ENCODE results near the gene OLFML3. TPM values are rescaled to one million over a fixed set of nuclear protein-coding genes. Genes with fewer than 3 reads are reported as not detected.

The OLFML3 gene, protein sequence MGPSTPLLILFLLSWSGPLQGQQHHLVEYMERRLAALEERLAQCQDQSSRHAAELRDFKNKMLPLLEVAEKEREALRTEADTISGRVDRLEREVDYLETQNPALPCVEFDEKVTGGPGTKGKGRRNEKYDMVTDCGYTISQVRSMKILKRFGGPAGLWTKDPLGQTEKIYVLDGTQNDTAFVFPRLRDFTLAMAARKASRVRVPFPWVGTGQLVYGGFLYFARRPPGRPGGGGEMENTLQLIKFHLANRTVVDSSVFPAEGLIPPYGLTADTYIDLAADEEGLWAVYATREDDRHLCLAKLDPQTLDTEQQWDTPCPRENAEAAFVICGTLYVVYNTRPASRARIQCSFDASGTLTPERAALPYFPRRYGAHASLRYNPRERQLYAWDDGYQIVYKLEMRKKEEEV
- total RNA-seq (2022; extraction: Qiagen RNA extraction) = 3.7 to 4.7 TPM (median 3.9 TPM) in 5 replicates

GRCh38 chr1:113978863-113979702 is at the start of gene OLFML3:
OLFML3 (plus strand) TSS chr1:113979474; CDS start chr1:113979517, 43 bp downstream.

Other genes with a start within 250 kb of the OLFML3 start
- gene PHTF1, start 220.0 kb upstream of the OLFML3 start, total RNA-seq (2022; extraction: Qiagen RNA extraction) = 10.9 to 13.1 TPM (median 12.1 TPM) in 5 replicates
- 2.9 to 4.7 TPM (median 3.7 TPM) in 5 replicates for gene RSBN1, start 167.0 kb upstream of the OLFML3 start, total RNA-seq (2022; extraction: Qiagen RNA extraction)
- gene PTPN22, start 107.8 kb upstream of the OLFML3 start, total RNA-seq (2022; extraction: Qiagen RNA extraction) = 0.04 TPM in 1 of 5 replicates, not detected in the others
- gene BCL2L15, start 91.9 kb upstream of the OLFML3 start, total RNA-seq (2022; extraction: Qiagen RNA extraction) = 0.24 to 0.96 TPM (median 0.73 TPM) in 5 replicates
- gene AP4B1, start 74.7 kb upstream of the OLFML3 start, total RNA-seq (2022; extraction: Qiagen RNA extraction) = 8.1 to 9.5 TPM (median 8.3 TPM) in 5 replicates
- 8.3 to 11.5 TPM (median 9.3 TPM) in 5 replicates for gene DCLRE1B, start 74.1 kb upstream of the OLFML3 start, total RNA-seq (2022; extraction: Qiagen RNA extraction)
- 12.1 to 17.5 TPM (median 15.4 TPM) in 5 replicates for gene HIPK1, start 50.1 kb upstream of the OLFML3 start, total RNA-seq (2022; extraction: Qiagen RNA extraction)
- 0.23 to 0.41 TPM (median 0.29 TPM) in 5 replicates for gene SYT6, start 174.4 kb downstream of the OLFML3 start, total RNA-seq (2022; extraction: Qiagen RNA extraction)

Data from A549 treated with AZD2906 at 1 μM for 4 hours (cell line).